Ramos (cell line): ENCODE results near the gene VSTM2L.

Experiments used
- in situ Hi-C: fragments of 300-500 bp; cut with MboI; formaldehyde crosslinking; loops from one replicate; pipeline ENCODE4 v1.14.3; 2022; ENCODE audit warnings: low sequenced_read_pairs; ENCODE audit not compliant: unreplicated experiment

The VSTM2L gene

DNA sequence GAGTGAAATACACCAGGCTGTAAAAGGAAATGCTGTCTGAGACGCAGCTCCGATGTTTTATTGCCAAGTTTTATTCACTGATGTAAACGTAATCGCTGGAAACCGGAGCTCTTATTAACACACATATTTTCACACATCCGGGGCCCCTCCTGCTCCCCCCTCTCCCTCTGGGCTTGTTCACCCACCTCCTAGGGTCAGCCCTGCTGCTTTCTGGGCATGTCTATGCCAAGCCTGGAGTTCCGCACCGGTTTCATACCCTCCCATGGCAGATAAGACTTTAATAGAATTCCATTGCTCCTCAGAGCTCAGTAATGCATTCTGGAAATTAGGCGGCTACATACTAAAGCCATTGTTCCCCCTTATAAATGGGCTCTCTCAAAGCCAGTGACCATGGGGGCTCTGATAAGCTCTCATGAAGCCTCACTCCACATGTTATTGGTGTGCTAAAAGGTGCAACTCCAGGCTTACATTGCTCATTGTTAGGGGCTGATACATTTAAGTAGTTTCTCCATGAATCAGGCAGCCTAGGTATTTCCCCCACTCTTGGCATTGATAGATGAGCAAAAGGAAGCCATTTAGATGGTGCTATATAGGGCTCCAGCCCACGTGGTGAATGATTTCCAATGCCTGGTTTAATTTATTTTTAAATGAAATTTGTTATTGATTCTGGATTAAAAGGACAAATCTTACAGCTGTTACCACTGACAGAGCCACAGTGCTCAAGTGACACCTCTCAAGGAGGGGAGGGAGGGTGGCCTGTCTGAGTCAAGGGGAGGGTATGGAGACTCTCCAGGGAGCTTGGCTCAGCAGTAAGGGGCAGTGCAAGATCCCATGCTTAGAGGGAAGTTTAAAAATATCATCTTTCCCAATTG is 4.5 kb upstream of the VSTM2L start:
- in situ Hi-C loops: loop anchor here (10.0 kb wide), 1 partner anchor 334 kb away; no protein-coding TSS in a partner anchor

DNA sequence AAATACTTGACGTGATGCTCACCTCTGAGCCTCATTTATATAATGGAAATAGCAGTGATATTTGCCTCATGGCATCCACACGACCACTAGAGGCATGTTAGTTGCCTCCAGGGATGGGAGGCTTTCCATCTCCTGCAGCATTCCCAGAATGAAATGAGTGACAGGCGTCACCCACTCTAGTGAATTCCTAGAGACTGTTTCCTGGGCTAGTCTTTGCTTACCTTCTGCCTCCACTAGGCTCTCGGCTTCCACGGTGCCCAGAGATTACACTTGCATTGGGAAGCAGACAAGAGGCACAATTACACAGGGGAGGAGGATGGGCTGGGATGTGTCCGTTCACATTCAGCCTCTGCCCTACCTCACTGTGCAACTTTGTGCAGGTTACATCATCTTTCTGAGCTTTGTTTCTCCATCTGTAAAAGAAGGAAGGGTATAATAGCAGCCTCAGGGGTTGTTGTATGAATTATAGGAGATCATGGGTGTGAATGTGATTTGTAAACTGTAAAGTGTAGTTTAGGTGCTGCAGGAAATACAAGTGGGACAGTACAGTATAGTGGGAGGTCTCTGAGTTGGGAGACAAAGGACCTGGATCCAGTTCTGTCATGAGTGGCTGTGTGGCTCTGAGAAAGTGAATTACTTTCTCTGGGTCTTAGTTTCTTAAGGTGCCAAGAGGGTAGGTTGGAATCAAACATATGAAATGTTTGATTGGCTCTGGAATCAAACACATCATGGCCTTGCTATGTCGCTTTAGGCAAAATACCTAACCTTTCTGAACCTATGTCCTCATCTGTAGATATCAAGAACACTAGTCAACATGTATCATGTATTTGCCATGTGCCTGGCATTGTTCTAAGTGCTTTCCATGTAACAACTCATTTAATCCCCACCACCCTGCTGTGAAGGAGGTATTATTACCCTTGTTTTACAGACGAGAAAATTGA is 3.6 kb upstream of the VSTM2L start:
- in situ Hi-C loops: loop anchor here (10.0 kb wide), 1 partner anchor 335 kb away; no protein-coding TSS in a partner anchor

DNA sequence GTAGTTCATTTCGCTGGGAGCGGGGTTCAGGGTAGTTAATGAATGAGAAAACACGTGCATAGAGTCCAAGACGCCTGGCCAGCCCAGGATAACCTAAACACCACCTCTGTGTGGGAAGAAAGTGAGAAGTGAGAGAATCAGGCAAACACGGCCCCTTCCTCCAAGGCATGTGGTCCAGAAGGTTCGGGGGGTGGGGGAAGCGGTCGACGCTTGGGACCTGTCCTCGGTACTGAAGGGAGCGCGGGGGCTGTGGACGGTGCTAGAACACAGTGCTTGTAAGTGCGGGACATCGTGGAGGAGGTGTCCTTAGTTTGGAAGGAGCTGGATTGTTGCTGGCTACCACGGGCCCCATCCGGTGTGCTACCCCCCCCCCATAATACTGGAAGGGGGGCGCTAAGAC is 1.7 kb upstream of the VSTM2L start:
- in situ Hi-C loops: no loop called here

DNA sequence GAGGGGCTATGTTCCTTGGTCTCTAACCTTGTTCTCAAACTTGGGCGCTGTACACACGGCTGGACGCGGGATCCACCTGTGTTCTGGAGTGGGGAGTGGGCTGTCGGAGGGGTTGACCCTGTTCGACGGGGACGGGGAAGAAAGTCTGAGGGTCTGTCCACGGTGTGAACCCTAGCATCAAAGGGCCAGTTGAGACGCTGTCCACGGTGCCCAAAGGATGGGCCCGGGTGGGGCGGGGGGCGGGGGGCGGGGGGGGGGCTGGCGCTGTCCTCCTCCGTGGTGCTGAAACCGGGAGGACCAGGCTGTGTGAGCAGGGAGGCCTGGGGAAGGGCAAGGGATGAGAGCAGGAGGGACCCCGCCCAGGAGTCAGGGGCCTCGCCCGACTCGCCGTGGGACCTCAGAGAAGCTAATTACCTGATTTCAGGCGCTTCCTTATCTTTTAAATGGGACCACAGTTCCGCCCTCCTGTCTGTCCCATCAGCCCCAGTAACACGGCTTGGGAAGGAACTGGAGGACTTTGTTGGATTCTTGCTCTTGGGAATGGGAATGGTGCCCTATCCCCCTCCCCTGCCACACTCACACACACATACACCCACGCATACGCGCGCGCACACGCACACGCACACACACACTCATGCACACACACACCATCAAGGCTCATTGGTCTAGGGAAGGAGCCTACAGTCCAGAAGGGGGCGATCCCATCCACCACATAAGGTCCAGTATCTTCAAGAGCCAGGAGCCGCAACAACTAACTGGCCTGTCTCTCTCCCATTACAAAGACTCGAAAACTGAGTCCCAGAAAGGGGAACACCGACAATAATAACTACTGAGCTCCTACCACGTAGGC is 1.0 kb upstream of the VSTM2L start:
- in situ Hi-C loops: no loop called here

DNA sequence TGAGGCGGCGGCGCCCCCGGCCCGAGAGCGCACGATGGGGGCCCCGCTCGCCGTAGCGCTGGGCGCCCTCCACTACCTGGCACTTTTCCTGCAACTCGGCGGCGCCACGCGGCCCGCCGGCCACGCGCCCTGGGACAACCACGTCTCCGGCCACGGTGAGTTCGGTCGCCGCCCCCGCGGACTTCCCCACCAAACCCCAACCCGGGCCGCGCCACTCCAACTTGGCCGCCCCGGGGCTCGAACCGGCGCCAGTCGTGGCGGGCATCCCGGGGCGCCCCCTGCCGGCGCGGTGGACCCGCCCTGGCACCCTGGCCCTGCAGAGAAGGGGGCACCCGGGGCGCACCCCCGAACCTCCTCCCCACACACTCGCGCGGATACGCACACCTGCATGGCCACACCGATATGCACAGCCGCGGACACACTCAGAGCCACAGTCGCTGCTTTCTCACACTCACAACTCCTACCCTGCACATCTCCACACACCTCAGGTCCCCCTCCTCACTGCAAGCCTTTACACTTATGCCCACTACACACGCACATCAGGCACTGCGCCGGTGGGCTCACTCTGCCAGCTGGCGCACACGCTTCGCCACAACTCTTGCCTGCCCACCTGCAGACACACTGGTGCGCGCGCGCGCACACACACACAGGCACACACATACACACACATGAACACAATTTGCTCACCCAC is 535 bp downstream of the VSTM2L start:
- in situ Hi-C loops: no loop called here

DNA sequence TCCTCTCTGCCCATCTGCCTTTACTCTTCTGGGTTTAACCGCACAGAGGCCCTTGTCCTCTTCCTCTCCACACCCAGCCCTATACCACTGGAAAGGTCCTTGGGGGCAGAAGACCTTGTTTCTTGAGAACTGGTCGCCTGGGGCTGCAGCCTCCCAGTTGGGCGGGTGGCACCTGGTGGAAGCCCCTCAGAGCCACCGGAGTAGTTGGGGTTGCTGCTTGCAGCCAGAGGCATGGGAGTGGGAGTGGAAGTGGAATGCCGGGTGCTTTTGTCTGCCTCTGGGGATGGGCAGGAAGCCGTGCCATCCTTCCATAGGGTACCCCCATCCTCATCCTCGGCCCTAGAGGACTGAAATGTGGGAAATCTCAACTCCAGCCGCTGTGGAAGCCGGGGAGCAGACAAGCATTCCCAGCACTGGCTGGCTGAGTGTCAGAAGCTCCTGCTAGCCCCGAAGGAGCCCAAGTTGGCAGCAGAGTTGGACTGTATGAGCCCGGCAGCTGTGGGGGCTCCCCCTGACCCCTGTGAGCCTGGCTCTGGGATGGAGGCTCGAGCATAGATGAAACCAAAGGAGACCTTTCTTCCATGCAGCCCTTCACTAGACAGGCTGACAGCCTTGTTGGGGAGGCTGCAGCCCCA is 1.2 kb downstream of the VSTM2L start:
- in situ Hi-C loops: no loop called here

DNA sequence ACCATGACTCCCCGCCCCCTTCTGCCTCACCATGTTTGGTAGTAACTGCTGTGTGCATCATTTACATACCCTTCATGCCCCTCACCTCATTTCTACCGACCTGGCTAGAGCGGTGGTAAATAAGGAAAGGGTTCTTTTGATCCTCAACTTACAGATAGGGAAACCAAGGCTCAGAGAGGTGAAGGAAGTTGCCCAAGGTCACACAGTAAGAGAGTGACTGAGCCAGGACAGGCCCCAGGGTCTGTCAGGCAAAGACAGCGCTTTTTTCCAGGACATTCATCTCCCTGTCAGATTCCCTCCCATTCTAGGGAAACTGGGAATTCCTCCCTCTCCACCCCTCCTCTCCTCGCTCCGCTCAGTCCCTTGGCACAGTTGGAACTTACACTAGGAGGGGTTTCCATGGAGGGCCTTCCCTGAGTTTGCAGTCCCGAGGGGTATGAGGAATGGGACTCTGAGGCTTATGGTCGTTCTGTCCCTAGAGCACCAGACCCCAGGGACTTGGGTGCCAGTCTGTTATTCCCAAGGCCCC is 2.0 kb downstream of the VSTM2L start:
- in situ Hi-C loops: no loop called here

DNA sequence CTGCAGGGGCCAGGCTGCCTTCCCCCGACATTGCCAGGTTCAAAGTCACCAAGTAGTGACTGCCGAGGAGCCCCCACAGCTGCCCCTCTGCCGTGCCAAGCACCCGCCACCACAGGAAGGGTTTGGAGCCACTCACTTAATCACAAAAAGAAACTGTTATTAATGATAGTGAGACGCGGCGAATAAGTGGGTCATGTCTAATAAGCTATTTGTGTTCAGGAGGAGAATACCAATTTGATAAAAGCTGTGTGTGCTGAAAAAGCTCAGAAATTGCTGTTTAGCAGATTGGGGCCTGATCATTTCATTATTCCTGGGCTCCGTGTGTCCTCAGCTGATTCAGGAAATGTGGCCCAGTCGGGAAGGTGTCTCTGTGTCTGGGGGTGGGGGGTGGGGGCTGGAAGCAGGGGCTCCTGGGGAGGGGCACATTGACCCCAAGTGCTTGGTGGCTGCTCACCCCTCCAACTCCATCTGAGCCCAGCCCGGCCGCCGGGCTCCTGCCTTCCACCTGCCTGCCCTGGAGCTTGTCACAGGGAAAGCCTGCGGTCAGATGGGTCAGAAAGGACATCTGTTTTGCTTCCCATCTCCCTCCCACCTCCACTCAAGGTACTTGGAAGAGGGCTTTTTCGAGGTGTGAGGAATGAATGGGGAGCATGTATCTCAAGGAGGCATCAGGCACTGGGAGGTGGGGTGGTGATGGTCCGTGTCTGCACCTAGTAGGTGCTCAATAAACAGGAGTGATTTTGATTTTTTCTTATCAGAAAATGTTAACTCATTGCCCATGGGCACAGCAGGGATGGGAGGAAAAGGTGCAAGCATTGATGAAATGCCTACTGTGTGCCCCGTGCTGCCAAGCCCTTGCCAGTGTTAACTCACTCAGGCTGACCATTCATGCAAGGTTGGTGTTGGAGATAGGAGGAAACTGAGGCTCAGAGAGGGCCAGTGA is 3.0 kb downstream of the VSTM2L start:
- in situ Hi-C loops: no loop called here

DNA sequence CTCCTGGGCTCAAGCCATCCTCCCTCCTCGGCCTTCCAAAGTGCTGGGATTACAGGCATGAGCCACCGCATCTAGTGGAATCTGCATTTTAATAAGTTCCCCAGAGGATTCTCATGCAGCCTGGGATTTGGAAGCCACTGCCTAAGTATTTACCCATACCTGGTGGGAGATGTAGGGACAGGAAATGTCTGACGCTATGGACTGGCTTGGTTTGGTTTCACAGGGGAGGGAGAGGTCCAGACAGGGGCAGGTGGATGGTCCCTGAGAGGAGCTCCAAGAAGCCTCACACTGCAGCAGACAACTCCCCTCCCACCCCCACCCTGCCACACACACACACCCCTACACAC is 4.4 kb downstream of the VSTM2L start:
- in situ Hi-C loops: no loop called here

DNA sequence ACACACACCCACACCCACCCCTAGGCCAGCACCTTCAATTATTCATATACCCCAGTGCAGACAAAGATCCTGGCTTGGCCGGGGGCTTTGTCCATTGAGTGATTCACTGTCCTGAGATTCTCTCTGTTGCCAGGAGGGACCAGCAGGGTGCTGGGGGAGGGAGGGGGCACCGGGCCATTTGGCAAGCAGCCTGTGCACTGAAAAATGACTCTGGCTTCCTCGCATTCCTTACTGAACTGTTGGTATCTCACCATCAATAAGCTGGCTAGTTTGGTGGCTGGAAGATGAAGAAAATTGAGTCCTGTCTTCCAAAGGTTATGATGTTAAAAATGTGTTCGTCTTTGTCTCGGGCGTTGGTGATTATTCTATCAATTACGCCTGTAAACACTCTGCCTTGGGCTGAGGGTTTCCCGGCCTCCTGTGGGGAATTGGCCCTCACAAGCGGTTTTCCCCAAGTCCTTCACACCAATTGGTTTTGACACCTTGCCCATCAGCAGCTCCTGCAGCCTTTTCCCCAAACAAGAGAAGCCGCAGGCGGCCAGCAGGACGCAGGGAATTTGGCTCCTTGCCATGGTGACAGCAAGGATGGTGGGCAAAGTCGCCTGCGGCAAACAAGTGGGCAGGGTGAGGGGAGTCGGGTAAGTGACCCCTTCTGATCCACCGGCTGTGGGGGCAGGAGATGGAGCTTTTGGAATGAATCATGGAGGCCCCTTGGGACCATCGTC is 4.9 kb downstream of the VSTM2L start:
- in situ Hi-C loops: no loop called here

DNA sequence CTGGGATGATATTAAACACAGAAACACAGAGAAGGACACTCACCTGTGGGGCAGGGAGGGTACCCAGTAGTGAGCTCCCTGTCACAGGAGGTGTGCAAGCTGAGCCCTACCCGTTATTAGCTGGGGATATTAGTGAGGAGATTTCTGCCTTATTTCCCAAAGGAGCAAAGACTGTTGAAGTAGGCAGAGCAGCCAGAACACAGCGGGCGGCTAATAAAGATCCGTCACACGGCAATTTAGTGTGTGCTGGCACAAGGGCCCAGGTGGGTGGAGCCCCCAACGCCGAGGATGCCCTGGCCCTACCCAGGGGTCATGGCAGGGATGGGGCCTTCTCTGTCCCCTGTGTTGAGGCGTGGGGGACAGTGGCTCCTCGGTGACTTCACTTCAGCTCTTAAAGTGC is 8.3 kb downstream of the VSTM2L start:
- in situ Hi-C loops: no loop called here

DNA sequence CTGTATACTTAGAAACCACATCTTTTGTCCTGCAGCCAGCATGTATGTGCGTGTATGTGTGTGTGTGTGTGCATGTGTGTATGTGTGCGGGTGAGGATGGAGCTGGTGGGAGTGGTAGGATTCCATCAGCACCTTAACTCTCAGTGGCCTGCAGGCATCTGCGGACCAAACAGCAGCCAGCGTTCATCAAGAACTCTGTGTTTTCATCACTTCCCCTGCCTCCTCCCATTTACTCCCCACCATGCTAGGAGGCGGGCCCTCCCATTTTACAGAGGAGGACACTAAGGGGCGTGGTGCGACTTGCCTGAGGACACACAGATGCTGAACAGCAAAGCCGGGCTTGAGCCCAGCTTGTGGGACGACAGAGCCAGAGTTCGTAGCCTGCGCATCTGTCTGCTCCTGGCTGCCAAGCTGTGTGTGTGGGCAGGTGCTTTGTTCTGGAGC is 8.9 kb downstream of the VSTM2L start:
- in situ Hi-C loops: no loop called here

DNA sequence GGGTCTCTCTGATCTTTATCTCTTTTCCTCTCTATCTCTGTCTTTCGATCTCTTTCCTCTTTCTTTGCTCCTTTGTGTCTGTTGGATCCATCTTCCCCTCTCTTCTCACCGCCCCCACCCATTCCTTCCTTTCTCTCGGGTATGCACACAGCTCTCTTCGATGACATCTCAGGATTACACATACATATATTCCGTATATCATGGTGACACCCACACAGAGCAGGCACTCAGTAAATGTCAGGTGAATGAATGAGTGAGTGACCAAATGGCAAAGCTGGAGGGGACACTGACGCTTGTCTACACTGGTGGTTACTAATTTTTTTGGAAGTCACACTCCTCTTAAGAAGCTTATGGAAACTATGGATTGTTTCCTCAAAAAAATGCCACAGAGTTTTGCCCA is 9.9 kb downstream of the VSTM2L start:
- in situ Hi-C loops: no loop called here

DNA sequence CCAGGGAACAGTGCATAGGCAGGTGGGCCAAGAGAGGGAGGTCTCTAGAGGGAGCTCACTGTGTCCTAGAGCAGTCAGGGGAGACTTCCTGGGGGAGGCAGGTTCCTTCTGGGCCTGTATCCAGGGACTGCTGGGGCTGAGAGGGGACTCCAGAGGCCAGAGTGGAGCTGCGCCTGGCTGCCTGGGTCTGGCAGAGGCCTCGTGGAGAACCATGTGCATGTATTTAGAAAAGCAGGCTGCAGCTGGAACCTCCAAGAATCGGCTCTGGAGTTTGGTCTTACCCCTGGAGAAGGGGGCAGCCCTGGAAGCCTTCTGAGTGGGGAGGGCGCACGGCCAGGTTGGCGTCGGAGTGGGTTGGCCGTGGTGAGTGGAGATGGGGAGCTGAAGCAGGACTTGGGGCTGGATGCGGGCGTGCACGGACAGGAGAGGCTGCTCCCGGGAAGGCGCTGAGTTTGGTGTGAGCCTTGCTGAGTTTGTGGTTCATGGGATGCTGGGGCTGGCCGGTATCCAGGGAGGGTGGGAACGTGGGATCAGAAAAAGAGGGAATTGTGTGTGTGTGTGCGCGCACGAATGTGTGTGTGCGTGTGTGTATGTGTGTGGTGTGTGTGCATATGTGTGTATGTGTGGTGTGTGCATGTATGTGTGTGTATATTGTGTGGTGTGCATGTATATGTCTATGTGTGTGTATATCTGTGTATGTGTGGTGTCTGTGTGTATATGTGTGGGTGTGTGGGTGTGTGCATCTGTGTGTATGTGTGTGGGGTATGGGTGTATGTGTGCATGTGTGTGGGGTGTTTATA is 10.8 kb downstream of the VSTM2L start:
- in situ Hi-C loops: no loop called here

DNA sequence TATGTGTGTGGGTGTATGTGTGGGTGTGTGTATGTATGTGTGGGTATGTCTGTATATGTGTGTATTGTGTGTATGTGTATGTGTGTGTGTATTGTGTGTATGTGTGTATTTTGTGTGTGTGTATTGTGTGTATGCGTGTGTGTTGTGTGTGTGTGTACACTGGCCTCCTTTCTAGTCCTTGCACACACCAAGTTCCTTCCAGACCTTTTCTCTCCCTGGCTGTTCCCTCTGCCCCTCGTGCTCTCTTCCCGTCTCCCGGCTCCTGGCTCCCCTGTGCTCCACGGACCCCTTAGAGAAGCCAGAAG is 11.4 kb downstream of the VSTM2L start:
- in situ Hi-C loops: no loop called here

DNA sequence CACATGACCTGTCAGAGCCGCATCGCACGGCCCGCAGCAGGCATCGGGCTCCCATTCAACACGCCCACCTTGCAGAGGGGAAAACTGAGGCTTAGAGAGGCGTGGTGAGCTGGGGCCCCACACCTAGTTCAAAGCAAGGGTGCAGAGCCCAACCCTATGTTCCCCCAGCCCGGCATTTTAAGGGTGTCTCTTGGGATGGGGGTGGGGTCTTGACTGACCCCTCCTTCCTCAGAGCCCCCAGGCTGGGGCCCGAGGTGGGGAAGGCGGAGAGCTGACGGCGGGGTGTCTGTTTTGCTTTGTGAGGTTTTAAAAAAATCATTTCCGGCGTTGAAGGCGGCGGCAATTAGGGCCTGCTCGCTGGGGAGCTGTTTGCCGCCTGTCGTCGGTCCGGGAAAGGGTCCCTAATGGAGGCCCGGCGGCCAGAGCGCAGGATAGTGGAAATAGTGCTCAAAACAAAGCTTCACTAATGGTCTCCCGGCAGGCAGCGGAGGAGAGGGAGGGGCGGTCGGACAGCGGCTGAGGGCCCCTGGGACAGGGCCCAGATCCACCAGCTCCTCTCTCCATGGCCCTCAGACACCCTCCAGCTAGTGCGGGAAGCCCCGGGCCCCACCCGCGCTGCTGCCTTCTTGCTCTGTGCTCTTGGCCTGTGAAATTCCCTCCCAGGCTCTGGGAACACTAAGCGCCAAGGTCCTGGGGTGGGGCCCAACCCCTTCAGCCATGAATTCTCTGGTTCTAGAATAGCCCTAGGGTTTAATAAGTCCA is 11.9 kb downstream of the VSTM2L start:
- in situ Hi-C loops: no loop called here
